ENCODE measurements around the gene DNAJC11.

DNA sequence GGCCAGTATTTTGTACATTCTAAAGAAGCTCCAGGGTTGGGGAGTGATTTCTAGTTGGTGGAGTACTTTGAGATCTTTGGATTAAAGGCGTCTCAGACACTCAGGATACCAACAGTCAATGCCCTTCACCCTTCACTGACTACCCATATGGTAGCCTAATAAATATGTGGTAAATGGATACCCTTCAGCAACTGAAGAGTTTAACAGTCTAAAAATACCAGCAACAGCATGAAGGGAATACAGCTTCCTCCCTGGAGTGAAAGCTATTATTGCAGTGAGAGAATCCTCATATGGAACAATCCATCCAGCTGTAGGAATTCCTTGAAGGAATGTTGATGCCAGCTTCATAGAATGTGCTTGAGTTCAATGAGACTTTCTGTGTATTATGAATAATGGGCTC is 26.8 kb downstream of the DNAJC11 start:
- TF ChIP-seq, protein P1, sequence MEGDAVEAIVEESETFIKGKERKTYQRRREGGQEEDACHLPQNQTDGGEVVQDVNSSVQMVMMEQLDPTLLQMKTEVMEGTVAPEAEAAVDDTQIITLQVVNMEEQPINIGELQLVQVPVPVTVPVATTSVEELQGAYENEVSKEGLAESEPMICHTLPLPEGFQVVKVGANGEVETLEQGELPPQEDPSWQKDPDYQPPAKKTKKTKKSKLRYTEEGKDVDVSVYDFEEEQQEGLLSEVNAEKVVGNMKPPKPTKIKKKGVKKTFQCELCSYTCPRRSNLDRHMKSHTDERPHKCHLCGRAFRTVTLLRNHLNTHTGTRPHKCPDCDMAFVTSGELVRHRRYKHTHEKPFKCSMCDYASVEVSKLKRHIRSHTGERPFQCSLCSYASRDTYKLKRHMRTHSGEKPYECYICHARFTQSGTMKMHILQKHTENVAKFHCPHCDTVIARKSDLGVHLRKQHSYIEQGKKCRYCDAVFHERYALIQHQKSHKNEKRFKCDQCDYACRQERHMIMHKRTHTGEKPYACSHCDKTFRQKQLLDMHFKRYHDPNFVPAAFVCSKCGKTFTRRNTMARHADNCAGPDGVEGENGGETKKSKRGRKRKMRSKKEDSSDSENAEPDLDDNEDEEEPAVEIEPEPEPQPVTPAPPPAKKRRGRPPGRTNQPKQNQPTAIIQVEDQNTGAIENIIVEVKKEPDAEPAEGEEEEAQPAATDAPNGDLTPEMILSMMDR (IDR thresholded peaks at IDR 0.05; ENCODE audit: low read depth, low read length), result no peak
- no peak for TF ChIP-seq EZH2phosphoT487 (IDR thresholded peaks at IDR 0.05; ENCODE audit: low read depth)
